Measurements from ENCODE around the gene YPEL3.

GRCh38 chr16:30085820-30086219 is 10.2 kb downstream of the YPEL3 start:
- TF ChIP-seq CTCF (IDR thresholded peaks at IDR 0.05) = no peak
- no peak for TF ChIP-seq POLR2A (IDR thresholded peaks at IDR 0.05)

Data from adrenal gland (tissue), 5 donors.